ENCODE measurements around the gene DLGAP1. TPM values are rescaled to one million over a fixed set of nuclear protein-coding genes. Genes with fewer than 3 reads are reported as not detected.

Gene DLGAP1
- total and polyA plus RNA-seq, 2 experiments from 2014 or later, result 17.0 to 48.5 TPM

- TF ChIP-seq EZH2 (IDR thresholded peaks at IDR 0.05; ENCODE audit: low read depth, unreplicated experiment), result no peak
- TF ChIP-seq, protein P1, sequence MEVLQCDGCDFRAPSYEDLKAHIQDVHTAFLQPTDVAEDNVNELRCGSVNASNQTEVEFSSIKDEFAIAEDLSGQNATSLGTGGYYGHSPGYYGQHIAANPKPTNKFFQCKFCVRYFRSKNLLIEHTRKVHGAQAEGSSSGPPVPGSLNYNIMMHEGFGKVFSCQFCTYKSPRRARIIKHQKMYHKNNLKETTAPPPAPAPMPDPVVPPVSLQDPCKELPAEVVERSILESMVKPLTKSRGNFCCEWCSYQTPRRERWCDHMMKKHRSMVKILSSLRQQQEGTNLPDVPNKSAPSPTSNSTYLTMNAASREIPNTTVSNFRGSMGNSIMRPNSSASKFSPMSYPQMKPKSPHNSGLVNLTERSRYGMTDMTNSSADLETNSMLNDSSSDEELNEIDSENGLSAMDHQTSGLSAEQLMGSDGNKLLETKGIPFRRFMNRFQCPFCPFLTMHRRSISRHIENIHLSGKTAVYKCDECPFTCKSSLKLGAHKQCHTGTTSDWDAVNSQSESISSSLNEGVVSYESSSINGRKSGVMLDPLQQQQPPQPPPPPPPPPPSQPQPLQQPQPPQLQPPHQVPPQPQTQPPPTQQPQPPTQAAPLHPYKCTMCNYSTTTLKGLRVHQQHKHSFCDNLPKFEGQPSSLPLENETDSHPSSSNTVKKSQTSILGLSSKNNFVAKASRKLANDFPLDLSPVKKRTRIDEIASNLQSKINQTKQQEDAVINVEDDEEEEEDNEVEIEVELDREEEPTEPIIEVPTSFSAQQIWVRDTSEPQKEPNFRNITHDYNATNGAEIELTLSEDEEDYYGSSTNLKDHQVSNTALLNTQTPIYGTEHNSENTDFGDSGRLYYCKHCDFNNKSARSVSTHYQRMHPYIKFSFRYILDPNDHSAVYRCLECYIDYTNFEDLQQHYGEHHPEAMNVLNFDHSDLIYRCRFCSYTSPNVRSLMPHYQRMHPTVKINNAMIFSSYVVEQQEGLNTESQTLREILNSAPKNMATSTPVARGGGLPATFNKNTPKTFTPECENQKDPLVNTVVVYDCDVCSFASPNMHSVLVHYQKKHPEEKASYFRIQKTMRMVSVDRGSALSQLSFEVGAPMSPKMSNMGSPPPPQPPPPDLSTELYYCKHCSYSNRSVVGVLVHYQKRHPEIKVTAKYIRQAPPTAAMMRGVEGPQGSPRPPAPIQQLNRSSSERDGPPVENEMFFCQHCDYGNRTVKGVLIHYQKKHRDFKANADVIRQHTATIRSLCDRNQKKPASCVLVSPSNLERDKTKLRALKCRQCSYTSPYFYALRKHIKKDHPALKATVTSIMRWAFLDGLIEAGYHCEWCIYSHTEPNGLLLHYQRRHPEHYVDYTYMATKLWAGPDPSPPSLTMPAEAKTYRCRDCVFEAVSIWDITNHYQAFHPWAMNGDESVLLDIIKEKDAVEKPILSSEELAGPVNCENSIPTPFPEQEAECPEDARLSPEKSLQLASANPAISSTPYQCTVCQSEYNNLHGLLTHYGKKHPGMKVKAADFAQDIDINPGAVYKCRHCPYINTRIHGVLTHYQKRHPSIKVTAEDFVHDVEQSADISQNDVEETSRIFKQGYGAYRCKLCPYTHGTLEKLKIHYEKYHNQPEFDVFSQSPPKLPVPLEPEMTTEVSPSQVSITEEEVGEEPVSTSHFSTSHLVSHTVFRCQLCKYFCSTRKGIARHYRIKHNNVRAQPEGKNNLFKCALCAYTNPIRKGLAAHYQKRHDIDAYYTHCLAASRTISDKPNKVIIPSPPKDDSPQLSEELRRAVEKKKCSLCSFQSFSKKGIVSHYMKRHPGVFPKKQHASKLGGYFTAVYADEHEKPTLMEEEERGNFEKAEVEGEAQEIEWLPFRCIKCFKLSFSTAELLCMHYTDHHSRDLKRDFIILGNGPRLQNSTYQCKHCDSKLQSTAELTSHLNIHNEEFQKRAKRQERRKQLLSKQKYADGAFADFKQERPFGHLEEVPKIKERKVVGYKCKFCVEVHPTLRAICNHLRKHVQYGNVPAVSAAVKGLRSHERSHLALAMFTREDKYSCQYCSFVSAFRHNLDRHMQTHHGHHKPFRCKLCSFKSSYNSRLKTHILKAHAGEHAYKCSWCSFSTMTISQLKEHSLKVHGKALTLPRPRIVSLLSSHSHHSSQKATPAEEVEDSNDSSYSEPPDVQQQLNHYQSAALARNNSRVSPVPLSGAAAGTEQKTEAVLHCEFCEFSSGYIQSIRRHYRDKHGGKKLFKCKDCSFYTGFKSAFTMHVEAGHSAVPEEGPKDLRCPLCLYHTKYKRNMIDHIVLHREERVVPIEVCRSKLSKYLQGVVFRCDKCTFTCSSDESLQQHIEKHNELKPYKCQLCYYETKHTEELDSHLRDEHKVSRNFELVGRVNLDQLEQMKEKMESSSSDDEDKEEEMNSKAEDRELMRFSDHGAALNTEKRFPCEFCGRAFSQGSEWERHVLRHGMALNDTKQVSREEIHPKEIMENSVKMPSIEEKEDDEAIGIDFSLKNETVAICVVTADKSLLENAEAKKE (CRISPR knock-in tag; IDR thresholded peaks at IDR 0.05), result no peak
Observed at GRCh38 chr18:4084382-4084900, 370.7 kb downstream of the DLGAP1 start (continued).

DNA sequence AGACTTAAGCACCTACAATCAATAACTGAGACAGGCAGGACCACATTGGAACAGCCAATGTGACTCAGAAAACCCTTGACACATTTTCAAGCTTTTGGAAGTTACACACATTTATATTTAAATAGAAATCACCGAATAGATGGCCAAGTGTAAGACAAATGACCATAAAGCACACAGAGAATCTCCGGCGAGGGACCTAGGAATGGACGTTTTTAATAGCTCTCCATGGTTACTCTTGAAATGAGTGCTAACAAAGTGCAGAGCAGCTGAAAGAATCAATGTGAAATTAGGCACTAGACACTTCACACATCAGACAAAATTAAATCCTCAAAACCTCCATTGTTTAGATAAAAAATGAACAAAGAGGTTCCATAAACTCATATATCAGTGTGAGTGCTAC lies 376.9 kb downstream of the DLGAP1 start:
- TF ChIP-seq NANOG (IDR thresholded peaks at IDR 0.05; ENCODE audit: borderline replicate concordance) (no peak), EZH2 (IDR thresholded peaks at IDR 0.05; ENCODE audit: low read depth, unreplicated experiment) (no peak), ZNF331 (CRISPR knock-in tag; IDR thresholded peaks at IDR 0.05; ENCODE audit: low read depth) (no peak), ZNF114 (CRISPR knock-in tag; IDR thresholded peaks at IDR 0.05) (no peak), CTCF (conservative IDR thresholded peaks at IDR 0.05; ENCODE audit: low read depth in 2 of 2) (no peak), JUNB (IDR thresholded peaks at IDR 0.05; ENCODE audit: unreplicated experiment) (no peak), EZH2phosphoT487 (IDR thresholded peaks at IDR 0.05; ENCODE audit: unreplicated experiment) (no peak), POLR2AphosphoS5 (IDR thresholded peaks at IDR 0.05; ENCODE audit: low read depth) (no peak), CREB1 (CRISPR knock-in tag; IDR thresholded peaks at IDR 0.05; ENCODE audit: low read depth) (no peak)
- TF ChIP-seq, protein P2, sequence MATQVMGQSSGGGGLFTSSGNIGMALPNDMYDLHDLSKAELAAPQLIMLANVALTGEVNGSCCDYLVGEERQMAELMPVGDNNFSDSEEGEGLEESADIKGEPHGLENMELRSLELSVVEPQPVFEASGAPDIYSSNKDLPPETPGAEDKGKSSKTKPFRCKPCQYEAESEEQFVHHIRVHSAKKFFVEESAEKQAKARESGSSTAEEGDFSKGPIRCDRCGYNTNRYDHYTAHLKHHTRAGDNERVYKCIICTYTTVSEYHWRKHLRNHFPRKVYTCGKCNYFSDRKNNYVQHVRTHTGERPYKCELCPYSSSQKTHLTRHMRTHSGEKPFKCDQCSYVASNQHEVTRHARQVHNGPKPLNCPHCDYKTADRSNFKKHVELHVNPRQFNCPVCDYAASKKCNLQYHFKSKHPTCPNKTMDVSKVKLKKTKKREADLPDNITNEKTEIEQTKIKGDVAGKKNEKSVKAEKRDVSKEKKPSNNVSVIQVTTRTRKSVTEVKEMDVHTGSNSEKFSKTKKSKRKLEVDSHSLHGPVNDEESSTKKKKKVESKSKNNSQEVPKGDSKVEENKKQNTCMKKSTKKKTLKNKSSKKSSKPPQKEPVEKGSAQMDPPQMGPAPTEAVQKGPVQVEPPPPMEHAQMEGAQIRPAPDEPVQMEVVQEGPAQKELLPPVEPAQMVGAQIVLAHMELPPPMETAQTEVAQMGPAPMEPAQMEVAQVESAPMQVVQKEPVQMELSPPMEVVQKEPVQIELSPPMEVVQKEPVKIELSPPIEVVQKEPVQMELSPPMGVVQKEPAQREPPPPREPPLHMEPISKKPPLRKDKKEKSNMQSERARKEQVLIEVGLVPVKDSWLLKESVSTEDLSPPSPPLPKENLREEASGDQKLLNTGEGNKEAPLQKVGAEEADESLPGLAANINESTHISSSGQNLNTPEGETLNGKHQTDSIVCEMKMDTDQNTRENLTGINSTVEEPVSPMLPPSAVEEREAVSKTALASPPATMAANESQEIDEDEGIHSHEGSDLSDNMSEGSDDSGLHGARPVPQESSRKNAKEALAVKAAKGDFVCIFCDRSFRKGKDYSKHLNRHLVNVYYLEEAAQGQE (IDR thresholded peaks at IDR 0.05; ENCODE audit: unreplicated experiment), result no peak
- TF ChIP-seq, protein P3, sequence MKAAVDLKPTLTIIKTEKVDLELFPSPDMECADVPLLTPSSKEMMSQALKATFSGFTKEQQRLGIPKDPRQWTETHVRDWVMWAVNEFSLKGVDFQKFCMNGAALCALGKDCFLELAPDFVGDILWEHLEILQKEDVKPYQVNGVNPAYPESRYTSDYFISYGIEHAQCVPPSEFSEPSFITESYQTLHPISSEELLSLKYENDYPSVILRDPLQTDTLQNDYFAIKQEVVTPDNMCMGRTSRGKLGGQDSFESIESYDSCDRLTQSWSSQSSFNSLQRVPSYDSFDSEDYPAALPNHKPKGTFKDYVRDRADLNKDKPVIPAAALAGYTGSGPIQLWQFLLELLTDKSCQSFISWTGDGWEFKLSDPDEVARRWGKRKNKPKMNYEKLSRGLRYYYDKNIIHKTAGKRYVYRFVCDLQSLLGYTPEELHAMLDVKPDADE (IDR thresholded peaks at IDR 0.05), result no peak
- Histone ChIP-seq H3F3A (replicated peaks; ENCODE audit: low read depth) (no peaks in the 10 kb centered on the region), H3K9me2 (ENCODE audit: insufficient read depth) (no peaks in the 10 kb centered on the region), H3K4me1 (ENCODE audit: insufficient read depth) (peaks cover 7% of the 10 kb centered on the region), H3K27ac (ENCODE audit: low read depth) (no peak overlapping the region), H3K4me3 (no peak overlapping the region), H4K20me1 (replicated peaks; ENCODE audit: insufficient read depth) (no peaks in the 10 kb centered on the region), H3K27me3 (ENCODE audit: insufficient read depth) (no peaks in the 10 kb centered on the region), H2AFZ (no peak overlapping the region), H3K79me2 (replicated peaks; ENCODE audit: insufficient read depth) (no peaks in the 10 kb centered on the region), H3K4me2 (no peak overlapping the region), H3K36me3 (ENCODE audit: insufficient read depth) (no peaks in the 10 kb centered on the region)
- Mint-ChIP-seq H3K36me3 (ENCODE audit: low read depth) (peaks cover 16% of the 10 kb centered on the region), H3K27ac (no peak overlapping the region), H3K4me1 (peaks cover 35% of the 10 kb centered on the region), H3K9me3 (peaks cover 11% of the 10 kb centered on the region), H3K27me3 (ENCODE audit: insufficient read depth, low read depth, poor library complexity) (no peaks in the 10 kb centered on the region), H3K4me3 (no peak overlapping the region)
- DNase-seq (ENCODE audit: low spot score) (no peak), ATAC-seq (no peak)

All from GM23338 (cell line).